WERI-Rb-1 (cell line): ENCODE results near the gene KIAA0232.
"Not testable (repeated sequence)": the region's sequence is repeated elsewhere in the genome, so short reads cannot be mapped to it uniquely, and the experiment has no call there.

Experiments
- DNase-seq: peaks from one replicate; pipeline ENCODE4 v3.0.0-alpha.2; 2020
- H3K27ac ChIP-seq: fragments of 250-450 bp; sonication (Bioruptor Pico); 2 replicates; pipeline ENCODE4 v1.5.1; 2020; ENCODE audit warnings: mild to moderate bottlenecking, moderate library complexity
- H3K27me3 ChIP-seq: fragments of 250-450 bp; sonication (Bioruptor Pico); 2 replicates; pipeline ENCODE4 v1.5.1; 2021; ENCODE audit warnings: mild to moderate bottlenecking, low read depth, moderate library complexity; ENCODE audit not compliant: insufficient read depth, severe bottlenecking
- H3K36me3 ChIP-seq: fragments of 250-450 bp; sonication (Bioruptor Pico); 2 replicates; pipeline ENCODE4 v1.5.1; 2020; ENCODE audit warnings: mild to moderate bottlenecking, moderate library complexity
- H3K4me3 ChIP-seq: 2 replicates; pipeline ENCODE4 v1.5.1; 2011; ENCODE audit warnings: low read depth, mild to moderate bottlenecking, control low read depth, low read length
- H3K9me3 ChIP-seq: fragments of 250-450 bp; sonication (Bioruptor Pico); 2 replicates; pipeline ENCODE4 v1.5.1; 2021; ENCODE audit warnings: mild to moderate bottlenecking, moderate library complexity; ENCODE audit not compliant: severe bottlenecking
- TF ChIP-seq, protein P1 (sequence below): IDR thresholded peaks from 2 replicates; pipeline ENCODE4 v1.5.1; 2011; ENCODE audit warnings: low read depth, mild to moderate bottlenecking, control low read depth, inconsistent platforms, low read length

KIAA0232 gene

DNA sequence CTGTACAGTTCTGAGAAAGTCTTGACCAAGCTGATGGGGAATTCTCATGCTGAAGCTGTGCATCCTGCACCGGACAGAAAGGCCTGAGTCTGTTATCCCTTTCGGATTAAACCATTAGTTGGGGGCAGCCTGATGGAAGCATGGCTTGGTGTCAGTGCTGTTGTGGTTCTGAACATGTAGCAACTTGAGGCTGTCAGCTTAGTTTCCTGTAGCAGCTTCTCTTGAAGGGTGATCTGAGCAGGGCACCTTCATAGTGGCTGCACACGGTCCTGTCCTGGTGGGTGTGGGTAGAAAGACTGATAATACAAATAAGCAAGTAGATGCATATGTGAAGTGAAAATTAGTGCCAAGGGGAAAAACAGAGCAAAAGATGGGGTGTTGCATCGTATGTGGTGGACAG lies 11.7 kb downstream of the KIAA0232 start:
- Histone ChIP-seq H3K27ac (no peak overlapping the region), H3K27me3 (no peaks in the 10 kb centered on the region), H3K36me3 (peaks cover 32% of the 10 kb centered on the region), H3K4me3 (no peak overlapping the region), H3K9me3 (no peaks in the 10 kb centered on the region)
- TF ChIP-seq, protein P1, sequence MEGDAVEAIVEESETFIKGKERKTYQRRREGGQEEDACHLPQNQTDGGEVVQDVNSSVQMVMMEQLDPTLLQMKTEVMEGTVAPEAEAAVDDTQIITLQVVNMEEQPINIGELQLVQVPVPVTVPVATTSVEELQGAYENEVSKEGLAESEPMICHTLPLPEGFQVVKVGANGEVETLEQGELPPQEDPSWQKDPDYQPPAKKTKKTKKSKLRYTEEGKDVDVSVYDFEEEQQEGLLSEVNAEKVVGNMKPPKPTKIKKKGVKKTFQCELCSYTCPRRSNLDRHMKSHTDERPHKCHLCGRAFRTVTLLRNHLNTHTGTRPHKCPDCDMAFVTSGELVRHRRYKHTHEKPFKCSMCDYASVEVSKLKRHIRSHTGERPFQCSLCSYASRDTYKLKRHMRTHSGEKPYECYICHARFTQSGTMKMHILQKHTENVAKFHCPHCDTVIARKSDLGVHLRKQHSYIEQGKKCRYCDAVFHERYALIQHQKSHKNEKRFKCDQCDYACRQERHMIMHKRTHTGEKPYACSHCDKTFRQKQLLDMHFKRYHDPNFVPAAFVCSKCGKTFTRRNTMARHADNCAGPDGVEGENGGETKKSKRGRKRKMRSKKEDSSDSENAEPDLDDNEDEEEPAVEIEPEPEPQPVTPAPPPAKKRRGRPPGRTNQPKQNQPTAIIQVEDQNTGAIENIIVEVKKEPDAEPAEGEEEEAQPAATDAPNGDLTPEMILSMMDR = no peak
- no peak for DNase-seq

DNA sequence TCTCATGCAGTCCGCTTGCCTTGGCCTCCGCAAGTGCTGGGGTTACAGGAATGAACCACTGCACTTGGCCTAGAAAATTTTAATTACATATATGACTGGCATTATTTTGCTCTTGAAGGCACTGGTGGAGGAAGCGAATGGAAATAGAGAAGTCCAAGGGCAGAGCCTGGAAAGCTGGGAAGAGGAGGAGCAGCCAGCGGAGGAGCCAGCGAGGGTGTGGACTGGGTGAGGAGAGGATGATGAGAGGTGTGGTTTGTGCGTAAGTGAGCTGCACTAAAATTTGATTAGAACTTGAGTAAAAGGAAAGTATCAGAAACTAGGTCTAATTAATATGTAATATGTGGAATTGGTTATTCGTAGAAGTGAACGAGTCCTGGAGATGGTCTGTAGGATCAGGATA lies 13.3 kb downstream of the KIAA0232 start:
- Histone ChIP-seq H3K27ac (no peak overlapping the region), H3K27me3 (no peaks in the 10 kb centered on the region), H3K36me3 (peaks cover 29% of the 10 kb centered on the region), H3K4me3 (no peak overlapping the region), H3K9me3 (no peaks in the 10 kb centered on the region)
- TF ChIP-seq, protein P1 = no peak
- DNase-seq = no peak

DNA sequence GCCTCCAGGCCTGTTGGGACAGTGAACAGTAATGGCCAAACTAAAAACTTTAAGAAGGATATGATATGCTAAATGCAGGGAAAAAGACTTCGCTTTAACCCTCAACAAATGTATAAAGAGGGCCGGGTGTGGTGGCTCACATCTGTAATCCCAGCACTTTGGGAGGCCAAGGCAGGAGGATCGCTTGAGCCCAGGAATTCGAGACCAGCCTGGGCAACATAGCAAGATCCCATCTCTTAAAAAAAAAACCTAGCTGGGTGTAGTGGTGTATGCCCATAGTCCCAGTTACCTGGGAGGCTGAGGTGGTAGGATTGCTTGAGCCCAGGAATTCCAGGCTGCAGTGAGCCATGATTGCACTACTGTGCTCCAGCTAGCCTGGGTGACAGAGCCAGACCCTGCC lies 14.8 kb downstream of the KIAA0232 start:
- H3K36me3 ChIP-seq = peaks cover 22% of the 10 kb centered on the region
- H3K27ac ChIP-seq, H3K4me3 ChIP-seq, H3K9me3 ChIP-seq, DNase-seq, H3K27me3 ChIP-seq: not testable (repeated sequence)

DNA sequence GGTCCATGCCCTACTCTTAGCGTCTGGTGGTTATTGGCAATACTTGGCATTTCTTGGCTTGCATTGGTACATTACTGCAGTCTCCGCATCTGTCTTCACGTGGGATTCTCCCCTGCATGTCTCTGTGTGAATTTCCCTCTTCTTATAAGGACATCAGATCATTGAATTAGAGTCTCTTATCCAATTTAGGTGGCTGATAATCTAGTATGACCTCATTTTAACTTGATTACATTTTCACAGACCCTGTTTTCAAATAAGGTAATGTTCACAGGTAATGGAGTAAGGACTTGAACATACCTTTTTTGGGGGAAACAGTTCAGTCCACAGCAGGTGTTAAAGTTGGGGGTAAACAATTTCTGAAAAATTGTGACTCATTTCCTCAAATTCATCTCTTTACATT lies 16.6 kb downstream of the KIAA0232 start:
- Histone ChIP-seq H3K27ac (no peak overlapping the region), H3K27me3 (no peaks in the 10 kb centered on the region), H3K9me3 (no peaks in the 10 kb centered on the region), H3K4me3 (no peak overlapping the region), H3K36me3 (peaks cover 22% of the 10 kb centered on the region)
- TF ChIP-seq, protein P1 = no peak
- no peak for DNase-seq

DNA sequence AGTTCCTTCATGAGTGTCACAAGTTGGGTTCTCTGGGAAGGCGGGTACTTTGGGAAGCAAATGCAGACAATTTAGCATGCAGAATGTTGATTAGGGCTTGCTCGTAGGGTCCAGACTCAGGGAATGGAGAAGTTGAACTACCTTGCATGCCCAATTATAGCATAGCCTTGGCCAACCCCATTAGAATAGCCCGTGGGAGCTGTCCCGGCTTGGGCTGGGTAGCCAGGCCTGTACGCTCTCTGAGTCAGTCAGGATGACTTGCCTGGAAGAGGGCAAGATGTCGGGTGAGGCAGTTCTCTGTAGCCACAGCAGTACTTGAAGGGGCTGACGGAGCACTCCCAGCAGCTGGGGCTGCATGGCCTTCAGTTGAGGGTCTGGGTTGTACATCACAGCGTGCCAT lies 19.5 kb downstream of the KIAA0232 start:
- Histone ChIP-seq H3K27ac (no peak overlapping the region), H3K4me3 (no peak overlapping the region), H3K36me3 (peaks cover 11% of the 10 kb centered on the region), H3K9me3 (no peaks in the 10 kb centered on the region), H3K27me3 (no peaks in the 10 kb centered on the region)
- TF ChIP-seq, protein P1 = no peak
- DNase-seq = no peak

DNA sequence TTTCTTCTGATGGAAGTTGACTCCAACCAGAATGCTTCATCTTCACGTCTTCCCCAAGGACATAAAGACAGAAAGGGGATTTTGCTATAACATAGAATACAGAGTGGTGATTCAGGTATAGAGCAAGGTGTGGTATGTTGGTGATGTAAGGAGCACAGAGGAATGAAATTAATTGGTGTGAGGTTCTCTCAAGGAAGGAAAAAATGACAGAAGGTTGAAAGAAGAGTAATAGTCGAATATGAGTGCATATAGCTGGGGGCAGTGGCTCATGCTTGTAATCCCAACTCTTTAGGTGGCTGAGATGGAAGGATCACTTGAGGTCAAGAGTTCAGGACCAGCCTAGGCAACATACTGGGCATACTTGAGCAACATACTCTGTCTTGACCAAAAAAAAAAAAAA lies 20.1 kb downstream of the KIAA0232 start:
- TF ChIP-seq, protein P1 = no peak
- Histone ChIP-seq H3K27ac (no peak overlapping the region), H3K27me3 (no peaks in the 10 kb centered on the region), H3K9me3 (no peaks in the 10 kb centered on the region), H3K36me3 (peaks cover 8% of the 10 kb centered on the region), H3K4me3 (no peak overlapping the region)
- DNase-seq = no peak
